H9 (cell line): ENCODE measurements around the gene SCN1A. TPM values are rescaled to one million over a fixed set of nuclear protein-coding genes. Genes with fewer than 3 reads are reported as not detected.

Experiments used
- DNase-seq: peaks from one replicate; pipeline ENCODE4 v3.0.0-alpha.2; 2017
- H2AFZ ChIP-seq: one replicate; pipeline ENCODE4 v1.6.1; 2013; ENCODE audit warnings: mild to moderate bottlenecking, low read length, control low read depth, moderate library complexity
- H2AK5ac ChIP-seq: 2 replicates; pipeline ENCODE4 v1.6.1; 2013; ENCODE audit warnings: low read length, control low read depth, mixed read lengths; ENCODE audit not compliant: insufficient read length
- H2BK120ac ChIP-seq: one replicate; pipeline ENCODE4 v1.6.1; 2013; ENCODE audit warnings: low read depth, mild to moderate bottlenecking, low read length, control low read depth, inconsistent platforms; ENCODE audit not compliant: poor library complexity, severe bottlenecking
- H2BK12ac ChIP-seq: 2 replicates; pipeline ENCODE4 v1.6.1; 2013; ENCODE audit warnings: low read length, control low read depth, mixed read lengths, low read depth; ENCODE audit not compliant: insufficient read length
- H2BK15ac ChIP-seq: 2 replicates; pipeline ENCODE4 v1.6.1; 2013; ENCODE audit warnings: low read depth, low read length, control low read depth
- H2BK20ac ChIP-seq: one replicate; pipeline ENCODE4 v1.6.1; 2013; ENCODE audit warnings: low read depth, mild to moderate bottlenecking, low read length, control low read depth, inconsistent platforms; ENCODE audit not compliant: poor library complexity, severe bottlenecking
- H2BK5ac ChIP-seq: 2 replicates; pipeline ENCODE4 v1.6.1; 2013; ENCODE audit warnings: low read length, control low read depth, mixed read lengths; ENCODE audit not compliant: insufficient read length
- H3K14ac ChIP-seq: 2 replicates; pipeline ENCODE4 v1.6.1; 2013; ENCODE audit warnings: low read length, control low read depth; ENCODE audit not compliant: insufficient read depth
- H3K18ac ChIP-seq: 2 replicates; pipeline ENCODE4 v1.6.1; 2013; ENCODE audit warnings: low read depth, mild to moderate bottlenecking, mixed read lengths, low read length, control low read depth; ENCODE audit not compliant: insufficient read length
- H3K23ac ChIP-seq: 2 replicates; pipeline ENCODE4 v1.6.1; 2013; ENCODE audit warnings: low read length, control low read depth, mixed read lengths, low read depth; ENCODE audit not compliant: insufficient read length
- H3K23me2 ChIP-seq: 2 replicates; pipeline ENCODE4 v1.6.1; 2013; ENCODE audit warnings: low read depth, mild to moderate bottlenecking, mixed read lengths, low read length, control low read depth; ENCODE audit not compliant: insufficient read length, poor library complexity, severe bottlenecking
- H3K27ac ChIP-seq: 2 replicates; pipeline ENCODE4 v1.5.1; 2013; ENCODE audit warnings: low read length, control low read depth, mixed read lengths, low read depth; ENCODE audit not compliant: insufficient read length
- H3K27me3 ChIP-seq: 2 replicates; pipeline ENCODE4 v1.6.1; 2013; ENCODE audit warnings: low read length, control low read depth, inconsistent platforms; ENCODE audit not compliant: insufficient read depth
- H3K4ac ChIP-seq: 2 replicates; pipeline ENCODE4 v1.6.1; 2013; ENCODE audit warnings: low read depth, mild to moderate bottlenecking, control low read depth, inconsistent platforms, low read length, moderate library complexity
- H3K4me1 ChIP-seq: 2 replicates; pipeline ENCODE4 v1.6.1; 2013; ENCODE audit warnings: low read length, control low read depth, inconsistent platforms; ENCODE audit not compliant: insufficient read depth
- H3K4me2 ChIP-seq: 2 replicates; pipeline ENCODE4 v1.6.1; 2013; ENCODE audit warnings: low read length, control low read depth, mixed read lengths; ENCODE audit not compliant: insufficient read length, insufficient read depth
- H3K56ac ChIP-seq: 2 replicates; pipeline ENCODE4 v1.6.1; 2013; ENCODE audit warnings: low read depth, mild to moderate bottlenecking, mixed read lengths, low read length, control low read depth; ENCODE audit not compliant: insufficient read length
- H3K79me1 ChIP-seq: 2 replicates; pipeline ENCODE4 v1.6.1; 2013; ENCODE audit warnings: low read depth, mild to moderate bottlenecking, moderate library complexity, low read length, control low read depth, inconsistent platforms; ENCODE audit not compliant: insufficient read depth, poor library complexity, severe bottlenecking
- H3K79me2 ChIP-seq: 2 replicates; pipeline ENCODE4 v1.6.1; 2013; ENCODE audit warnings: low read length, control low read depth, inconsistent platforms; ENCODE audit not compliant: insufficient read depth
- H3K9ac ChIP-seq: 2 replicates; pipeline ENCODE4 v1.6.1; 2013; ENCODE audit warnings: low read length, control low read depth, mixed read lengths; ENCODE audit not compliant: insufficient read length; ENCODE audit errors: extremely low read depth
- H3K9me3 ChIP-seq: one replicate; pipeline ENCODE4 v1.6.1; 2013; ENCODE audit warnings: low read depth, low read length, inconsistent platforms; ENCODE audit not compliant: control insufficient read depth
- H3T11ph ChIP-seq: one replicate; pipeline ENCODE4 v1.6.1; 2013; ENCODE audit warnings: mild to moderate bottlenecking, low read length, control low read depth, inconsistent platforms
- H4K20me1 ChIP-seq: one replicate; pipeline ENCODE4 v1.6.1; 2013; ENCODE audit not compliant: control insufficient read depth, insufficient read length, insufficient read depth
- H4K5ac ChIP-seq: 2 replicates; pipeline ENCODE4 v1.6.1; 2013; ENCODE audit warnings: low read depth, mild to moderate bottlenecking, mixed read lengths, low read length, control low read depth; ENCODE audit not compliant: insufficient read length
- H4K8ac ChIP-seq: replicated peaks from 2 replicates; pipeline ENCODE4 v1.6.1; 2013; ENCODE audit warnings: low read length, control low read depth, mixed read lengths, low read depth; ENCODE audit not compliant: insufficient read length
- H4K91ac ChIP-seq: 2 replicates; pipeline ENCODE4 v1.6.1; 2013; ENCODE audit warnings: low read depth, mild to moderate bottlenecking, moderate library complexity, mixed read lengths, low read length, control low read depth; ENCODE audit not compliant: insufficient read length
- H3K27ac Mint-ChIP-seq, 3 experiments: 2 replicates in 2 of 3; 3 replicates in 1 of 3; pipeline ENCODE4 v1.8.0; 2020 to 2021; ENCODE audit warnings: mixed read lengths in 3 of 3, mild to moderate bottlenecking in 1 of 3, moderate library complexity in 1 of 3
- H3K27me3 Mint-ChIP-seq: 2 replicates; pipeline ENCODE4 v1.8.0; 2021; ENCODE audit warnings: low read depth, mild to moderate bottlenecking, moderate library complexity, mixed read lengths
- H3K36me3 Mint-ChIP-seq, 3 experiments: 2 replicates in 2 of 3; 3 replicates in 1 of 3; pipeline ENCODE4 v1.8.0; 2020 to 2021; ENCODE audit warnings: low read depth in 3 of 3, mixed read lengths in 3 of 3; ENCODE audit not compliant: insufficient read depth in 1 of 3
- H3K4me1 Mint-ChIP-seq, 2 experiments: 2 replicates each; pipeline ENCODE4 v1.8.0; 2020; ENCODE audit warnings: mixed read lengths in 2 of 2
- H3K4me3 Mint-ChIP-seq, 2 experiments: 2 replicates in 1 of 2; 3 replicates in 1 of 2; pipeline ENCODE4 v1.8.0; 2020 to 2021; ENCODE audit warnings: mild to moderate bottlenecking in 2 of 2, mixed read lengths in 2 of 2, moderate library complexity in 1 of 2
- H3K9me3 Mint-ChIP-seq, 2 experiments: 2 replicates in 1 of 2; 3 replicates in 1 of 2; pipeline ENCODE4 v1.8.0; 2020; ENCODE audit warnings: mild to moderate bottlenecking in 2 of 2, mixed read lengths in 2 of 2, moderate library complexity in 1 of 2
- WGBS: extraction: QIAGEN DNeasy Blood & Tissue Kit; methylation state at CpG from one replicate; pipeline ENCODE4 v1.1.7; 2013; ENCODE audit warnings: missing lambda C conversion rate, low lambda C conversion rate, mixed read lengths; ENCODE audit not compliant: insufficient read length; ENCODE audit errors: extremely low coverage; 5-methylcytosine and 5-hydroxymethylcytosine counted together
- total RNA-seq: library from RNA; stranded (reverse); gene quantifications from 2 replicates; pipeline ENCODE4 v1.2.1, GENCODE V29; 2021
- TF ChIP-seq, protein P1 (sequence below): fragments of 200-600 bp; sonication (generic); conservative IDR thresholded peaks from 3 replicates; pipeline ENCODE4 v1.8.0; 2021; ENCODE audit warnings: antibody characterized with exemption, mild to moderate bottlenecking

SCN1A gene
- total RNA-seq, 1 experiment from 2014 or later, result 0.13 TPM

DNA sequence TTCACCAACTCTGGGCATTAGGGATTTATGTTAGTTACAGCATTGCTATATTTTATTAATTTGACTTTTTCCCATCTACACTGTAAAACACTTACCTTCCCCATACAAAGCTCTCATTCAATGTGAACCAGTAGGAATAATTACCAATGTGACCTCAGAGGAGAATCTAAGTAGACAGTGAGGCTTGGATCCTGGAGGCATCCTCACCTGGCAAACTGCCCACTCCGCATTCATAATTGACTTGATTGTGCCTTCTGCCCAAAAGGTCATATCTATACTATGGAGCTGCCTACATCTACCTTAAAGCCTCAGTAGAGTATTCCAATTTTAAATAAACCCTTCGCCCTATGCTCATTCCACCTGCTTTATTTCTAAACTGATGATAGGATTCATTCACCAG lies 45.4 kb upstream of the SCN1A start:
- TF ChIP-seq, protein P1, sequence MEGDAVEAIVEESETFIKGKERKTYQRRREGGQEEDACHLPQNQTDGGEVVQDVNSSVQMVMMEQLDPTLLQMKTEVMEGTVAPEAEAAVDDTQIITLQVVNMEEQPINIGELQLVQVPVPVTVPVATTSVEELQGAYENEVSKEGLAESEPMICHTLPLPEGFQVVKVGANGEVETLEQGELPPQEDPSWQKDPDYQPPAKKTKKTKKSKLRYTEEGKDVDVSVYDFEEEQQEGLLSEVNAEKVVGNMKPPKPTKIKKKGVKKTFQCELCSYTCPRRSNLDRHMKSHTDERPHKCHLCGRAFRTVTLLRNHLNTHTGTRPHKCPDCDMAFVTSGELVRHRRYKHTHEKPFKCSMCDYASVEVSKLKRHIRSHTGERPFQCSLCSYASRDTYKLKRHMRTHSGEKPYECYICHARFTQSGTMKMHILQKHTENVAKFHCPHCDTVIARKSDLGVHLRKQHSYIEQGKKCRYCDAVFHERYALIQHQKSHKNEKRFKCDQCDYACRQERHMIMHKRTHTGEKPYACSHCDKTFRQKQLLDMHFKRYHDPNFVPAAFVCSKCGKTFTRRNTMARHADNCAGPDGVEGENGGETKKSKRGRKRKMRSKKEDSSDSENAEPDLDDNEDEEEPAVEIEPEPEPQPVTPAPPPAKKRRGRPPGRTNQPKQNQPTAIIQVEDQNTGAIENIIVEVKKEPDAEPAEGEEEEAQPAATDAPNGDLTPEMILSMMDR, result no peak
- H3K36me3 Mint-ChIP-seq, result no peaks in the 10 kb centered on the region
- no peaks in the 10 kb centered on the region for H3K9me3 Mint-ChIP-seq
- Histone ChIP-seq H4K91ac (no peak overlapping the region), H3K79me1 (no peaks in the 10 kb centered on the region), H3K9ac (no peak overlapping the region), H3K23ac (no peak overlapping the region), H3K9me3 (no peaks in the 10 kb centered on the region), H4K20me1 (no peaks in the 10 kb centered on the region), H4K5ac (no peak overlapping the region), H3K14ac (no peak overlapping the region), H3K27me3 (no peaks in the 10 kb centered on the region), H3K27ac (no peak overlapping the region), H3K4me2 (no peak overlapping the region), H3K4ac (no peak overlapping the region), H3K56ac (no peak overlapping the region), H3K18ac (no peak overlapping the region), H3K79me2 (no peaks in the 10 kb centered on the region), H2BK15ac (no peak overlapping the region), H3K4me1 (no peaks in the 10 kb centered on the region), H3T11ph (no peak overlapping the region), H2BK12ac (no peak overlapping the region), H4K8ac (no peak overlapping the region), H2AFZ (no peak overlapping the region), H2BK120ac (no peak overlapping the region), H2BK5ac (no peak overlapping the region), H3K23me2 (no peaks in the 10 kb centered on the region), H2BK20ac (no peak overlapping the region), H2AK5ac (no peak overlapping the region)
- no peaks in the 10 kb centered on the region for H3K27me3 Mint-ChIP-seq
- DNase-seq, result no peak
- no CpG with 5 or more reads among the region's 2 CpGs for WGBS
- H3K4me3 Mint-ChIP-seq, result no peak overlapping the region
- no peak overlapping the region; a peak in 1 of 7 replicates for H3K27ac Mint-ChIP-seq
- H3K4me1 Mint-ChIP-seq, result peaks cover 5% of the 10 kb centered on the region in 2 experiments
